Thyroid gland (tissue), 4 donors: ENCODE data around the gene TYW1B.

Source experiments
- POLR2A ChIP-seq, 2 donors: fragments of 450-650 bp; IDR thresholded peaks; one replicate each; pipeline ENCODE4 v1.6.1; 2017; ENCODE audit warnings: antibody characterized with exemption in 2 of 2, mild to moderate bottlenecking in 2 of 2, moderate library complexity in 1 of 2
- TF ChIP-seq, protein P1 (sequence below), 6 experiments: fragments of 200-600 bp in 3 of 6; fragments of 450-650 bp in 3 of 6; sonication (generic) in 3 of 6; IDR thresholded peaks; one replicate each; pipeline ENCODE4 v1.5.1; 2016 to 2019; ENCODE audit warnings: antibody characterized with exemption in 6 of 6, mild to moderate bottlenecking in 2 of 6, inconsistent platforms in 1 of 6, moderate library complexity in 1 of 6

DNA sequence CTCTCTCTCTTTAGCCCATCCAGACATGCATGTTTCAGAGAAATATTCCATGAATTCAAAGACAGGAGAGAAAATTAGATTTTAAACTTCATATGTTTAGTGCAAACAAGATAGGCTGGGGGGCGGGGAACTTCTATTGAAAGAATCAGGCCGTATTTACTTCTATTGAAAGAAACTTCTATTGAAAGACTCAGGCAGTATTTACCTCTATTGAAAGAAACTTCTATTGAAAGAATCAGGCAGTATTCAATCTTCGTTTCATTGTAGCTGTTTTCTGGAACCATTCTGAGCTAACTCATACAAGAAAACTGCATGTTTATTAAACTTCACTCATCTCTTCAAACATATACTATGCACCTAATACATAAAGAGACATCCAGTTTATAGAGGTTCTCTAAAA, 123.1 kb downstream of the TYW1B start:
- TF ChIP-seq, protein P1, sequence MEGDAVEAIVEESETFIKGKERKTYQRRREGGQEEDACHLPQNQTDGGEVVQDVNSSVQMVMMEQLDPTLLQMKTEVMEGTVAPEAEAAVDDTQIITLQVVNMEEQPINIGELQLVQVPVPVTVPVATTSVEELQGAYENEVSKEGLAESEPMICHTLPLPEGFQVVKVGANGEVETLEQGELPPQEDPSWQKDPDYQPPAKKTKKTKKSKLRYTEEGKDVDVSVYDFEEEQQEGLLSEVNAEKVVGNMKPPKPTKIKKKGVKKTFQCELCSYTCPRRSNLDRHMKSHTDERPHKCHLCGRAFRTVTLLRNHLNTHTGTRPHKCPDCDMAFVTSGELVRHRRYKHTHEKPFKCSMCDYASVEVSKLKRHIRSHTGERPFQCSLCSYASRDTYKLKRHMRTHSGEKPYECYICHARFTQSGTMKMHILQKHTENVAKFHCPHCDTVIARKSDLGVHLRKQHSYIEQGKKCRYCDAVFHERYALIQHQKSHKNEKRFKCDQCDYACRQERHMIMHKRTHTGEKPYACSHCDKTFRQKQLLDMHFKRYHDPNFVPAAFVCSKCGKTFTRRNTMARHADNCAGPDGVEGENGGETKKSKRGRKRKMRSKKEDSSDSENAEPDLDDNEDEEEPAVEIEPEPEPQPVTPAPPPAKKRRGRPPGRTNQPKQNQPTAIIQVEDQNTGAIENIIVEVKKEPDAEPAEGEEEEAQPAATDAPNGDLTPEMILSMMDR (IDR thresholded peaks at IDR 0.05) = no peak
- TF ChIP-seq POLR2A (IDR thresholded peaks at IDR 0.05) = no peak
